Esophagus muscularis mucosa (tissue), 4 donors: ENCODE results near the gene PTPA. TPM values are rescaled to one million over a fixed set of nuclear protein-coding genes. Genes with fewer than 3 reads are reported as not detected.
A peak's percentile ranks its signal among the peaks of the same experiment; 100 is the strongest.

Source experiments
- DNase-seq: peaks from one replicate; pipeline ENCODE4 v3.0.0-alpha.2; 2017; ENCODE audit errors: extremely low spot score
- H3K27ac ChIP-seq, 4 donors: fragments of 200-600 bp; sonication (generic); replicated peaks in 1 of 4; 1 replicate in 3 of 4; 2 replicates in 1 of 4; pipeline ENCODE4 v1.5.1; 2016 to 2019; ENCODE audit warnings: mild to moderate bottlenecking in 1 of 4
- H3K27me3 ChIP-seq, 4 donors: fragments of 200-600 bp; sonication (generic); one replicate each; pipeline versions ENCODE4 v1.5.1 to v1.6.0; 2016 to 2019
- H3K36me3 ChIP-seq, 4 donors: fragments of 200-600 bp; sonication (generic); one replicate each; pipeline ENCODE4 v1.5.1; 2016 to 2019
- H3K4me1 ChIP-seq, 4 donors: fragments of 200-600 bp; sonication (generic); one replicate each; pipeline ENCODE4 v1.5.1; 2016 to 2019
- H3K4me3 ChIP-seq, 4 donors: fragments of 200-600 bp; sonication (generic); 1 replicate in 2 of 4; 2 replicates in 2 of 4; pipeline ENCODE4 v1.5.1; 2016 to 2019; ENCODE audit warnings: mild to moderate bottlenecking in 4 of 4, moderate library complexity in 1 of 4
- H3K9me3 ChIP-seq, 4 donors: fragments of 200-600 bp; sonication (generic); 1 replicate in 3 of 4; 2 replicates in 1 of 4; pipeline ENCODE4 v1.5.1; 2016 to 2019
- EP300 ChIP-seq: sonication (generic); formaldehyde crosslinking; IDR thresholded peaks from one replicate; pipeline ENCODE4 v1.6.1; 2017; ENCODE audit warnings: antibody characterized with exemption
- POLR2A ChIP-seq: fragments of 450-650 bp; IDR thresholded peaks from one replicate; pipeline ENCODE4 v1.6.1; 2017; ENCODE audit warnings: antibody characterized with exemption, moderate library complexity, mild to moderate bottlenecking, low read depth
- POLR2AphosphoS5 ChIP-seq, 2 donors: sonication (generic); formaldehyde crosslinking; IDR thresholded peaks; one replicate each; pipeline ENCODE4 v1.6.1; 2017; ENCODE audit warnings: antibody characterized with exemption in 2 of 2
- WGBS: methylation state at CpG from one replicate; pipeline ENCODE4 v1.1.5; 2018; 5-methylcytosine and 5-hydroxymethylcytosine counted together
- intact Hi-C: fragments of 100-400 bp; cut with DNase I; formaldehyde crosslinking; loops from one replicate; pipeline ENCODE4 v1.15.1; 2023
- total RNA-seq, 4 donors: library from RNA; depleted of rRNA; stranded (reverse); fragments of >200 nt; gene quantifications; one replicate each; pipeline versions ENCODE4 v1.1.0 to v1.2.1, GENCODE V29; 2016
- TF ChIP-seq, protein P1 (sequence below), 3 experiments: fragments of 200-600 bp in 2 of 3; fragments of 450-650 bp in 1 of 3; sonication (generic) in 2 of 3; IDR thresholded peaks; one replicate each; pipeline ENCODE4 v1.5.1; 2017 to 2019; ENCODE audit warnings: antibody characterized with exemption in 3 of 3, mild to moderate bottlenecking in 2 of 3, moderate library complexity in 1 of 3

The PTPA gene
- total RNA-seq, 4 donors from 2014 or later = 57.7 to 91.9 (median 77.4) TPM

- Histone ChIP-seq H3K4me3 (peak overlapping the region in 3 of 4 donors; percentile 22 to 29 (median 24)), H3K9me3 (no peaks in the 10 kb centered on the region), H3K4me1 (peaks cover 94 to 98% (median 98%) of the 10 kb centered on the region in 4 donors), H3K27ac (peak overlapping the region; percentile 93 to 99 (median 98)), H3K36me3 (peaks cover 0 to 23% (median 16%) of the 10 kb centered on the region in 4 donors), H3K27me3 (no peaks in the 10 kb centered on the region)
- intact Hi-C loops = no loop called here
- no peak for DNase-seq
- 22% methylated on average over 13 of the region's 14 CpGs for WGBS
- TF ChIP-seq POLR2A (no peak), EP300 (no peak), POLR2AphosphoS5 (IDR thresholded peaks at IDR 0.05) (peak in 1 of 2 donors; percentile 93)
- TF ChIP-seq, protein P1, sequence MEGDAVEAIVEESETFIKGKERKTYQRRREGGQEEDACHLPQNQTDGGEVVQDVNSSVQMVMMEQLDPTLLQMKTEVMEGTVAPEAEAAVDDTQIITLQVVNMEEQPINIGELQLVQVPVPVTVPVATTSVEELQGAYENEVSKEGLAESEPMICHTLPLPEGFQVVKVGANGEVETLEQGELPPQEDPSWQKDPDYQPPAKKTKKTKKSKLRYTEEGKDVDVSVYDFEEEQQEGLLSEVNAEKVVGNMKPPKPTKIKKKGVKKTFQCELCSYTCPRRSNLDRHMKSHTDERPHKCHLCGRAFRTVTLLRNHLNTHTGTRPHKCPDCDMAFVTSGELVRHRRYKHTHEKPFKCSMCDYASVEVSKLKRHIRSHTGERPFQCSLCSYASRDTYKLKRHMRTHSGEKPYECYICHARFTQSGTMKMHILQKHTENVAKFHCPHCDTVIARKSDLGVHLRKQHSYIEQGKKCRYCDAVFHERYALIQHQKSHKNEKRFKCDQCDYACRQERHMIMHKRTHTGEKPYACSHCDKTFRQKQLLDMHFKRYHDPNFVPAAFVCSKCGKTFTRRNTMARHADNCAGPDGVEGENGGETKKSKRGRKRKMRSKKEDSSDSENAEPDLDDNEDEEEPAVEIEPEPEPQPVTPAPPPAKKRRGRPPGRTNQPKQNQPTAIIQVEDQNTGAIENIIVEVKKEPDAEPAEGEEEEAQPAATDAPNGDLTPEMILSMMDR (IDR thresholded peaks at IDR 0.05) = peak; percentile 74 to 83 (median 81)
Measured at GRCh38 chr9:129143031-129143927, 32.1 kb downstream of the PTPA start.

- H3K4me1 ChIP-seq = peaks cover 80 to 100% (median 87%) of the 10 kb centered on the region in 4 donors
Measured at GRCh38 chr9:129145316-129145715, 34.1 kb downstream of the PTPA start.

DNA sequence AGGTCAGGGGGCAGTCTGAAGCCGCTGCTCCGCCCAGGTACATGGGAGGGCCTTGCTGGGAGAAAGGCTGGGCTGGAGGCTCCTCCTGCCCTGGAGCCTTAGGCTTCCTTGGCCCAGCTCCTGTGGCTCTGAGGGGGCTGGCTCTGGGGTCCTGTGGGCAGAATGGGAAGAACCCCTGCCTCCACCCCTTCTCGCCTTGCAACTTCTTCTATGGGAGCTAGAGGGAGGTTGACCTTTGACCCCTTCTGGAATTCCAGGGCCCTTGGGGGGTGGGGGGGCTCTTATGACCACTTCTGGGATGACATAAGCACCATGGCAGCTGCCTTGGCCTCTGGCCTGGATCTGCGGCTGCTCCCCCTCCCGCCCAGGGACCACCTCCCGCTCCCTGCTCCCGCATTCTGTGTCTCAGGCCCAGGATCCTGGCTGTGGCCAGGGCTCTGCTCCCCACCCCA is 34.7 kb downstream of the PTPA start:
- Histone ChIP-seq H3K27ac (peak overlapping the region; percentile 93 to 99 (median 98)), H3K27me3 (no peaks in the 10 kb centered on the region), H3K9me3 (no peaks in the 10 kb centered on the region), H3K4me3 (no peak overlapping the region), H3K36me3 (peaks cover 0 to 46% (median 30%) of the 10 kb centered on the region in 4 donors), H3K4me1 (peaks cover 74 to 99% (median 82%) of the 10 kb centered on the region in 4 donors)
- intact Hi-C loops = loop anchor here (2.0 kb wide), 1 partner anchor 17 kb away; no protein-coding TSS in a partner anchor
- WGBS = 22% methylated on average over 5 of the region's 7 CpGs
- TF ChIP-seq, protein P1 (IDR thresholded peaks at IDR 0.05) = no peak
- TF ChIP-seq POLR2A (no peak), POLR2AphosphoS5 (IDR thresholded peaks at IDR 0.05) (no peak), EP300 (no peak)
- no peak for DNase-seq

More at GRCh38 chr9:129145316-129145715, 34.1 kb downstream of the PTPA start:
- intact Hi-C loops = no loop called here
- no peaks in the 10 kb centered on the region for H3K9me3 ChIP-seq
- DNase-seq = no peak
- no peak overlapping the region for H3K4me3 ChIP-seq
- no peaks in the 10 kb centered on the region for H3K27me3 ChIP-seq
- peak overlapping the region; percentile 93 to 99 (median 98) for H3K27ac ChIP-seq
- TF ChIP-seq POLR2AphosphoS5 (IDR thresholded peaks at IDR 0.05) (no peak), EP300 (no peak), POLR2A (no peak)
- TF ChIP-seq, protein P1 (IDR thresholded peaks at IDR 0.05) = no peak
- WGBS = no CpG with 5 or more reads among the region's 2 CpGs
- peaks cover 0 to 40% (median 28%) of the 10 kb centered on the region in 4 donors for H3K36me3 ChIP-seq

- H3K4me1 ChIP-seq = peaks cover 68 to 98% (median 75%) of the 10 kb centered on the region in 4 donors
- H3K27me3 ChIP-seq = no peaks in the 10 kb centered on the region
- TF ChIP-seq POLR2AphosphoS5 (IDR thresholded peaks at IDR 0.05) (peak in 1 of 2 donors; percentile 36), POLR2A (no peak)
- intact Hi-C loops = loop anchor here (2.0 kb wide), 1 partner anchor 16 kb away; no protein-coding TSS in a partner anchor
- DNase-seq = no peak
- peaks cover 0 to 52% (median 37%) of the 10 kb centered on the region in 4 donors for H3K36me3 ChIP-seq
- no peak overlapping the region for H3K4me3 ChIP-seq
- 50% methylated on average over 1 of the region's 8 CpGs for WGBS
- peak overlapping the region; percentile 93 to 99 (median 98) for H3K27ac ChIP-seq
- H3K9me3 ChIP-seq = no peaks in the 10 kb centered on the region
Measured at GRCh38 chr9:129146441-129146941, 35.3 kb downstream of the PTPA start.
